NCI-H2107 treated with DMSO at 0.1 percent for 48 hours (cell line): ENCODE measurements around the gene PDHA1.

ENCODE experiments used
- DNase-seq: peaks from one replicate; lab custom pipeline; 2025; ENCODE audit not compliant: unreplicated experiment; lab: John Stamatoyannopoulos, UW

Gene PDHA1

DNA sequence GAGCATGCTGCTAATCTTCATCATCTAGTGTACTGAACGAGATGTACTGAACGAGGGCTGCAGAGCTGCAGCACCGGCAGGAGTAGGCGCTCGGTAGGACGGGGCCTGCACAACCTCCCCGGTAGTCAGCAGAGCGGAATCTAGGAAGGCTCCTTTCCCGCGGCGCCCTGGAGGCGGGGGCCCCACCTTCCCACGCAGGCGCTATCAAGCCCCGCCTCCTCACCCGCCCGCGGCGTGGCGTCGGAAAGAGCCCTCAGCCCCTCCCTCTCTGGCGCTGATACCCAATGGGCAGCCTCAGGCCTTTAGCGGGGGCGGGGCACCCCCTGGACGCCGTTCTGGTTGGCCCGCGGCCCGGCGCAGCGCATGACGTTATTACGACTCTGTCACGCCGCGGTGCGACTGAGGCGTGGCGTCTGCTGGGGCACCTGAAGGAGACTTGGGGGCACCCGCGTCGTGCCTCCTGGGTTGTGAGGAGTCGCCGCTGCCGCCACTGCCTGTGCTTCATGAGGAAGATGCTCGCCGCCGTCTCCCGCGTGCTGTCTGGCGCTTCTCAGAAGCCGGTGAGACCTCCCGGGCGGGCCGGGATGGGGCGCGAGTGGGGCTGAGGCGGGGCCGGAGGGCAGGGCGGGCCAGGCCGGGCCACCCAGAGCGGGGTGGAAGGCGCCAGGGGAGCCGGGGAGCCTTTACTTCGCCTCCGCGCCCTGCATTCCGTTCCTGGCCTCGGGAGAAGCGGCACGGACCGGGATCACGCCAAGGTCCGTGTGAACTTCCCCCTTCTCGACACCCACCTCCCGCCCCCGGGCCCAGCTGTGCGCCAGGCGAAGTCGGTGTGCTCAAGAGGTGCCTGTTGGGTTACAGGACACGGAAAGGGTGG, at the start of gene PDHA1:
TSS of gene PDHA1 (plus strand) at position 393 of the 874 bp plus-strand sequence. CDS start at position 504, 111 bp downstream.
- peak; percentile 86 for DNase-seq

DNA sequence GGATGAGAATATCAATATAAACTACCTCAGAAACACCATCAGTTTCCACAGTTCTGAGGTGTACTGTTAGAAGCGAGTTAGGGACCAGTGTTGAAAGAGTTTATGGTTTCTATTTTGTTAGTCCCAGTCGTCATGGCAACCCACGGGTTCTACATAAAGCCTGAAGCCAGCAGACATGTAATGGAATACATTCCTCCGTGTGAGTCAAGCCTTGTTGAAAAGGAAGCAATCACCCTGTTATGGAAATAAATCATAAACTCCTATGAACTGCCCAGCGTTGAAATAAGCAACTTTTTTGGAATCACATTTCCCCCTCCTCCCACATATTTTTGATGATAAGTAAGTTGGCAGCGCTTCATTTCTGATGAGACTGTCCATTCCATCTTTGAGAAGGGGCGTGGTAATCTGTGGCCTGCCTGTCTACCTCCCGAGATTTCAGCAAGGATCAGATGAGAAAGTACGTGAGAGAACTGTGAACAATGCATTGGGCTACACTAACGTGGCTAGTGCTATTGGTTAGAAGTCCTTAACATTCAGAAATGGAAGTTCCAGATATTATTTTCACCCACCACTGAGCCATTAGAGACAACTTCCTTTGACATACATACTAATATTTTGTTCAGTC, 40.4 kb upstream of the PDHA1 start:
- no peak for DNase-seq

- no peak for DNase-seq
Measured at GRCh38 chrX:19326567-19326966, 17.2 kb upstream of the PDHA1 start.

DNA sequence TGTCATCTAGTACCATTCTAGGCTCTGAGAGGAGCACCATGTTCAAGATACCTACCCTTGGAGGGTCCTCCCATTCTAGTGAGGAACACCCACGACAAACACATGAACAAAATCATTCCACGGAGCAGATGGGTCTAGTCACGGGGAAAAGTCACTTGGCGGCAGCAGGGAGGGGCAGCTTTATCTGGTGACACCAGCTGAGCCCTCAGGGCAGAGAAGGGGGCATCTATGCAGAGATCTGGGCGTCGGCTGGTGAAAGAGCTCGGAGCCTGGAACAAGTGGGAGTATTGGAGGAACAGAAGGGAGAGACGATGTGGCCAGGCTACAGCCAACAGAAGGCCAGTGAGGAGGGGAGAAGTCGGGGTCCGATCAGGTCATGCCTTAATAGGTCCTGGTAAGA, 11.9 kb upstream of the PDHA1 start:
- no peak for DNase-seq

- DNase-seq = no peak
Measured at GRCh38 chrX:19332983-19333382, 10.7 kb upstream of the PDHA1 start.

DNA sequence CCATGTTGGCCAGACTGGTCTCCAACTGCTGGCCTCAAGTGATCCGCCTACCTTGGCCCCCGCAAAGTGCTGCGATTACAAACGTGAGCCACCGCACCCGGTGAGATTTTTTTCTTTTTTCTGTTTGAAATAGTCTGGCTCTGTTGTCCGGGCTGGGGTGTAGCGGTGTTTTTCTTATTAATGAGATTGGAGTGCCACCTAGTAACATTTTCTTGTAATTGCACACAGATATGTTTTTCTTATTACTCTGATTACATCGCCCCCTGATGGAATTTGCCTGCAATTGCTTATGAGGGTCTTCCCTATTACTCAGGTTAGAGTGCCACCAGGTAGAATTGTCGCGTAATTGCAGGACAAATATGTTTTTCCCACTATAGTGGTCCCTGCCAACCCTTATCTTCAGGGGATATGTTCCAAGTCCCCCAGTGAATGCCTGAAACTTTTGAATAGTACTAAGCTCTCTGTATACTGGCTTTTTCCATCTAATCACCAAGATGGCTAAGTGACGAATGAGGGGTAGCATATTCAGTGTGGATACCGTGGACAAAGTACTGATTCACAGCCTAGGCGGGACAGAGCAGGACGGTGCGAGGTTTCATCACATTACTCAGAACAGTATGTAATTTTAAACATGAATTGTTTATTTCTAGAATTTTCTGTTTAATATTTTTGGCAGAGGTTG, 8.6 kb upstream of the PDHA1 start:
- DNase-seq = no peak

DNA sequence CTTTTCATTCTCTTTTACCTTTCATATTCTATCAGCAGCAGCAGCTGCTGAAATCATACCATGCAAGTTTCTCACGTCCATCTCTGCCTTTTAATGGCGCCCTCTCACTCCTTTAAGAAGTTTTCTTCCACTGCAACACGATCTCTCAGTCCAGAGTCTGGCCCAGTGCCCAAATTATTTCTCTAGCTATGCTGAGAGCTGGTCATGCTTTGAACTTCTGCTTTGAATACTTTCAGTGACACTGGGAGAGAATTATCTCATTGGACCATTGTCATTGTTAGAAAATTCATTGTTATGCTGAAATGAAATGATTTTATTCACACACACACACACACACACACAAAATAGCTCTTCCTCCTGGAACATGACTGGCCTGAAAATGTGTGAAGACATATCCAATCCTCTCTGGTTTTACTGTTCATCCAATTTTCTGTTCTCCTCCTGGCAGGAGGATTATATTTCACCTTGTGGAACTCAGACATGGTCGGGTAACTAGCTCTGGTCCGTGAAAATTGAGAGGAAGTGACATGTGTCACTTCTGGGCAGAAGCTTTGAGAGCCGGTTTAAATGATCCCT, 1.3 kb upstream of the PDHA1 start:
- DNase-seq = no peak

GRCh38 chrX:19343085-19343534, 617 bp upstream of the PDHA1 start:
- no peak for DNase-seq

GRCh38 chrX:19344661-19345060, 934 bp downstream of the PDHA1 start:
- DNase-seq = no peak

DNA sequence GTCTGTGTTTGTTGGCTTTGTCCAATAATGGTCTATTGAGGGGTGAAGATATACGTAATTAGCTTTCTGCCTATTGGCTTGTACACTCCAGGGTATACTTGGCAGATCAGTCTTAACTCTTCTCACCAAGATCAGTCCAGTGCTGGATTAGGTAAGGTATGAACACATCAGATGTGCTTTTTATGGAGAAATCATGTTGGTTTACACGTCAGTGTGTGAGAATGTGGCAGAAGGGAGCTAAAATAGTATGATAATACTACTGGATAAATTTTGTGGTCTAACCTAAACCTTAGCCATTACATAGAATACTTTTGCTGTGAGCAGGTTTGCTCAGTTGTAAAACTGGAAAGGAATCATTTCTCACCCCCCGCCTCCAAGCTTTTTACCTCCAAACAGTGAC, 4.2 kb downstream of the PDHA1 start:
- no peak for DNase-seq

- DNase-seq = no peak
Measured at GRCh38 chrX:19349264-19349663, 5.5 kb downstream of the PDHA1 start.

GRCh38 chrX:19350941-19351384, 7.2 kb downstream of the PDHA1 start:
- DNase-seq = no peak

- DNase-seq = no peak
Measured at GRCh38 chrX:19354625-19355024, 10.9 kb downstream of the PDHA1 start.

GRCh38 chrX:19358521-19358920, 14.8 kb downstream of the PDHA1 start:
- DNase-seq = no peak

DNA sequence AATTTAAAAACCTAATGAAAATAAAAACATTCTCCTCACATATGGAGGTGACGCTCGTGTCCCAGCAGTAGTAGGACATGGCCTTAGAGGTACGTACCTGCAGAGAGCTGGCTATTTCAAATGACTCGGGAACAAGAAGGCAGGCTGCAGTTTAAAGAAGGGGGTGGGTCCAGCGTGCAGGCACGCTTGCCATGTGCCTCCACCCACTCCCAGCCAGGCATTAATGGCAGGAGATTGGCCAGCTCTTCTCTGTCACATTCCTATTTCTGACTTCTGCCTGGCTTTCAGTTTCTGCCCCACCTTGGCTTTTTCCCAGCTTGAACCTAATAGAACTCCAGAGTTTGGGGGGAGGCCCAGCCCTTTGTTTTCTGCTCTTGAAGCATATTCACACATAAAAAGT, 17.2 kb downstream of the PDHA1 start:
- no peak for DNase-seq

DNA sequence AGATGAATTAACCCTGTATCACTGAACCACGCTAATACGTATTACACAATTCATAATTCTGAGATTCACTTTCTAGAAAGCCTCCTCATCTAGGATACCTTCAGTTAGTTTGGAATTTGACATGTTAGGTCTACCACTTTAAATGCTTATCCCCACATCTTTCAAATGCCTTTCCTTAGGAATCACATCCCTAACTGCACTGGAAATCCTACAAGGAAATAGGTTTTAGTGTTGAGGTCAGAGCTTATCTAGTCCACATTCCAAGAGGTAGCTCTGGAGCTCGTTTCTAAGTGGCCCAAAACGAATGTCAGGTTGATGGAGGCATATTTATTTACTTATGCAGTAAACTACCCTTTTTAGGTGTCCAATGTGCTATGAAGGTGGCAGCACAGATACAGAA, 18.0 kb downstream of the PDHA1 start:
- DNase-seq = no peak

DNA sequence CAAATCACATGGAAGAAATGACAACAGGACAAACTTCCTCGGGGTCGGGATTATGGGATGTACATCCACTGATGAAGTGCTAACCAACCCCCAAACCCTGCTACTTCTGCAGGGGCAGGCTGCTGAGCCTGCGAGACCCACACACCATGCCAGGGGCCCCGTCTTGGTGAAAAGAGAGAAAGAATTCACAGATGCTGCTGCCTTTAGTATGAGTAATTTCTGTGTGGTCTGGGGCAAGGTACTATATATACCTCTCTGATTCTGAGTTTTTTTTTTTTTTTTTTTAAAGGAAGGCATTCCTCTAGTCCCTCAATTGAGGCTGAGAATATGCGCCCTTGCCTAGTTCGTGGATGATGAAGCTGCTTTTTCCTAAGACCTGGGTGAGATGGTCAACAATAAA, 24.8 kb downstream of the PDHA1 start:
- no peak for DNase-seq

DNA sequence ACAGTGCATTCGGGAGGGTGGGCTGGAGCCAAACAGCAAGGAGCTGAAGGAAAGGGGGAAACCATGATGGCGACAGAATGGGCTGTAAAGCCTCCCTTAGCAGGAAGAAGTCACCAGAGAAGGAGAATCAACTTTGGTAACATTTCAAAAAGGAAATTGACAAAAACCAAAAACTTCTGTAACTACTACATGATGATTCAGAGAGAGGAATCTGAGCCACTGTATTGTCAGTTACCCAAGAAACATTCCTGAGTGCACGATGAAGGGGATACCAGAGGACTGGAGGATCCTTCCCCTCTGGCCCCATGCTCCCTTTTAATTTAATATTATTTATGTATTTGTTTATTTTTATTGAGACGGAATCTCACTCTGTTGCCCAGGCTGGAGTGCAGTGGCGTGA, 26.3 kb downstream of the PDHA1 start:
- DNase-seq = no peak

DNA sequence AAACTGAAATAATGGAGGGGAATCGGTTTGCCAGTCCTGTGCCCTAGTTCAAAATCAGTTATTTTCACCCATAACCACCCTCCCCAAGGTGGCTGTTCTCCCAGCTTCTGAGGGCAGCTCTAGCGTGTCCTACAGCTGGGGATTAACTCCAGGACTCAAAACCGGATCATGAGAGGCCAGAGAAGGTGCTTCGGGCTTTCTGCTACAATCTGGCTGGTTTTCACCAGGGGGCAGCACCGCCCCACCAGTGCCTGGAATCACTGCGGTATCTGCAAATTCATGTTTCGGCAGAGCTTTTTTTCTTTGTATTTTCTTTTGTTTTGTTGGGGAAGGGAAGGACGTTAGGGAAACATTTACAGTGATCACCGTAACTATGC, 28.4 kb downstream of the PDHA1 start:
- DNase-seq = peak; percentile 44

- DNase-seq = peak; percentile 40
Measured at GRCh38 chrX:19372547-19373331, 29.0 kb downstream of the PDHA1 start.
